Measurements from ENCODE around the gene CDH4.

GRCh38 chr20:61909821-61910220 is 657.8 kb downstream of the CDH4 start:
- no peak for TF ChIP-seq CTCF (IDR thresholded peaks at IDR 0.05; ENCODE audit: insufficient read depth, low read depth, low read length)
- TF ChIP-seq EZH2 (IDR thresholded peaks at IDR 0.05; ENCODE audit: insufficient read depth, low read length): no peak

Data from astrocyte (in vitro differentiated cells and primary cell).